HEK293 (cell line): Measurements from ENCODE around the gene FRMD4A.

Experiments used
- CTCF ChIA-PET: fragments of 350-600 bp; formaldehyde crosslinking; extraction: SDS; loops from one replicate; lab custom pipeline; 2021; ENCODE audit warnings: antibody characterized with exemption; lab: Yijun Ruan, JAX
- POLR2A ChIA-PET: fragments of 300-600 bp; formaldehyde crosslinking; extraction: SDS; loops from one replicate; lab custom pipeline; 2020; ENCODE audit warnings: antibody characterized with exemption, inconsistent platforms; lab: Yijun Ruan, JAX
- H3K27ac ChIP-seq: fragments of 200-500 bp; sonication (Bioruptor generic); 2 replicates; pipeline ENCODE4 v1.5.1; 2014; ENCODE audit warnings: low read depth, low read length, control low read depth, inconsistent platforms; ENCODE audit errors: extremely low read depth
- H3K36me3 ChIP-seq, 2 experiments: fragments of 200-500 bp in 1 of 2; sonication (Bioruptor generic) in 1 of 2; 1 replicate in 1 of 2; 2 replicates in 1 of 2; pipeline ENCODE4 v1.5.1; 2014 to 2017; ENCODE audit warnings: inconsistent platforms in 2 of 2, low read length in 2 of 2; ENCODE audit not compliant: control insufficient read depth in 2 of 2, insufficient read depth in 1 of 2
- H3K4me1 ChIP-seq: fragments of 200-500 bp; sonication (Bioruptor generic); 2 replicates; pipeline ENCODE4 v1.5.1; 2014; ENCODE audit warnings: mild to moderate bottlenecking, low read length, inconsistent platforms; ENCODE audit not compliant: control insufficient read depth, insufficient read depth
- H3K4me3 ChIP-seq: 2 replicates; pipeline ENCODE4 v1.5.1; 2011; ENCODE audit warnings: low read depth, mild to moderate bottlenecking, control low read depth, low read length, moderate library complexity
- H3K9me3 ChIP-seq: fragments of 200-500 bp; sonication (Bioruptor generic); 2 replicates; pipeline ENCODE4 v1.5.1; 2014; ENCODE audit warnings: low read depth, low read length, inconsistent platforms; ENCODE audit not compliant: control insufficient read depth, insufficient read depth
- HOXC10 ChIP-seq: sonication (generic); formaldehyde crosslinking; IDR thresholded peaks from 2 replicates; pipeline ENCODE4 v1.8.1; 2023; ENCODE audit warnings: mild to moderate bottlenecking, missing genetic modification reagents
- KLF16 ChIP-seq: fragments of 450-650 bp; formaldehyde crosslinking; IDR thresholded peaks from 2 replicates; pipeline ENCODE4 v1.5.1; 2017; ENCODE audit warnings: missing biosample characterization, missing genetic modification characterization
- KLF9 ChIP-seq: fragments of 450-650 bp; formaldehyde crosslinking; IDR thresholded peaks from 2 replicates; pipeline ENCODE4 v1.5.1; 2016; ENCODE audit warnings: missing biosample characterization, missing genetic modification characterization, low read depth
- MEIS1 ChIP-seq: sonication (generic); formaldehyde crosslinking; IDR thresholded peaks from 2 replicates; pipeline ENCODE4 v1.8.1; 2022; ENCODE audit warnings: missing genetic modification reagents, mild to moderate bottlenecking, borderline replicate concordance
- PRDM10 ChIP-seq: fragments of 450-650 bp; formaldehyde crosslinking; IDR thresholded peaks from 2 replicates; pipeline ENCODE4 v1.5.1; 2016; ENCODE audit warnings: missing biosample characterization, missing genetic modification characterization
- SALL2 ChIP-seq: fragments of 450-650 bp; formaldehyde crosslinking; IDR thresholded peaks from 2 replicates; pipeline ENCODE4 v1.5.0; 2017; ENCODE audit warnings: missing biosample characterization, mild to moderate bottlenecking, missing genetic modification characterization, borderline replicate concordance
- SCRT2 ChIP-seq: fragments of 450-650 bp; formaldehyde crosslinking; IDR thresholded peaks from 2 replicates; pipeline ENCODE4 v1.5.1; 2016; ENCODE audit warnings: missing biosample characterization, missing genetic modification characterization
- ZBTB49 ChIP-seq: fragments of 450-650 bp; formaldehyde crosslinking; IDR thresholded peaks from 2 replicates; pipeline ENCODE4 v1.5.1; 2016; ENCODE audit warnings: missing biosample characterization, missing genetic modification characterization, low read depth
- ZFP3 ChIP-seq: fragments of 450-650 bp; formaldehyde crosslinking; IDR thresholded peaks from 2 replicates; pipeline ENCODE4 v1.5.1; 2016; ENCODE audit warnings: low read depth, missing biosample characterization, missing genetic modification characterization
- ZIC2 ChIP-seq: fragments of 450-650 bp; formaldehyde crosslinking; IDR thresholded peaks from 2 replicates; pipeline ENCODE4 v1.5.1; 2016; ENCODE audit warnings: missing biosample characterization, missing genetic modification characterization
- ZNF112 ChIP-seq: fragments of 450-650 bp; formaldehyde crosslinking; IDR thresholded peaks from 2 replicates; pipeline ENCODE4 v1.5.0; 2017; ENCODE audit warnings: missing biosample characterization, missing genetic modification characterization
- ZNF114 ChIP-seq: fragments of 450-650 bp; formaldehyde crosslinking; IDR thresholded peaks from 2 replicates; pipeline ENCODE4 v1.5.0; 2017; ENCODE audit warnings: missing biosample characterization, missing genetic modification characterization
- ZNF140 ChIP-seq: fragments of 450-650 bp; formaldehyde crosslinking; IDR thresholded peaks from 2 replicates; pipeline ENCODE4 v1.5.1; 2016; ENCODE audit warnings: missing biosample characterization, missing genetic modification characterization
- ZNF26 ChIP-seq: fragments of 450-650 bp; formaldehyde crosslinking; IDR thresholded peaks from 2 replicates; pipeline ENCODE4 v1.5.1; 2016; ENCODE audit warnings: missing biosample characterization, missing genetic modification characterization
- ZNF280D ChIP-seq: fragments of 450-650 bp; formaldehyde crosslinking; IDR thresholded peaks from 2 replicates; pipeline ENCODE4 v1.5.1; 2016; ENCODE audit warnings: missing biosample characterization, missing genetic modification characterization
- ZNF350 ChIP-seq: fragments of 450-650 bp; formaldehyde crosslinking; IDR thresholded peaks from 2 replicates; pipeline ENCODE4 v1.5.0; 2017; ENCODE audit warnings: missing biosample characterization, mild to moderate bottlenecking, missing genetic modification characterization
- ZNF391 ChIP-seq: fragments of 450-650 bp; formaldehyde crosslinking; IDR thresholded peaks from 2 replicates; pipeline ENCODE4 v1.5.1; 2016; ENCODE audit warnings: low read depth, missing biosample characterization, missing genetic modification characterization, borderline replicate concordance
- ZNF488 ChIP-seq: fragments of 450-650 bp; formaldehyde crosslinking; IDR thresholded peaks from 2 replicates; pipeline ENCODE4 v1.5.1; 2016; ENCODE audit warnings: missing biosample characterization, missing genetic modification characterization
- ZNF544 ChIP-seq: fragments of 450-650 bp; formaldehyde crosslinking; IDR thresholded peaks from 2 replicates; pipeline ENCODE4 v1.5.0; 2017; ENCODE audit warnings: missing biosample characterization, missing genetic modification characterization
- ZNF548 ChIP-seq: fragments of 450-650 bp; formaldehyde crosslinking; IDR thresholded peaks from 2 replicates; pipeline ENCODE4 v1.5.1; 2016; ENCODE audit warnings: missing biosample characterization, missing genetic modification characterization
- ZNF600 ChIP-seq: fragments of 450-650 bp; formaldehyde crosslinking; IDR thresholded peaks from 2 replicates; pipeline ENCODE4 v1.5.1; 2016; ENCODE audit warnings: missing biosample characterization, missing genetic modification characterization
- ZNF704 ChIP-seq: fragments of 450-650 bp; formaldehyde crosslinking; IDR thresholded peaks from 2 replicates; pipeline ENCODE4 v1.5.1; 2016; ENCODE audit warnings: missing biosample characterization, missing genetic modification characterization

The FRMD4A gene

GRCh38 chr10:13808556-13809391 lies 522.0 kb downstream of the FRMD4A start:
- Histone ChIP-seq H3K27ac (no peak overlapping the region), H3K36me3 (no peaks in the 10 kb centered on the region), H3K9me3 (no peaks in the 10 kb centered on the region), H3K4me3 (no peak overlapping the region), H3K4me1 (no peaks in the 10 kb centered on the region)
- ChIA-PET CTCF (interaction anchor here (0.8 kb wide), 1 partner anchor 33 kb away, joined by 3 read pairs; no protein-coding TSS in a partner anchor), POLR2A (no interaction called here)
- TF ChIP-seq ZNF600 (tag by site-specific recombination) = no peak
- peak; percentile 91 for TF ChIP-seq PRDM10
- 0 out of 2 replicates have a peak, but pooled peaks have one; percentile 14 for TF ChIP-seq ZIC2 (tag by site-specific recombination)
- no peak for TF ChIP-seq SCRT2
- no peak for TF ChIP-seq SALL2 (tag by site-specific recombination)
- TF ChIP-seq ZFP3 (tag by site-specific recombination) = no peak
- TF ChIP-seq KLF9 (tag by site-specific recombination) = no peak
- no peak for TF ChIP-seq KLF16 (tag by site-specific recombination)
- no peak for TF ChIP-seq ZNF544 (tag by site-specific recombination)
- TF ChIP-seq ZNF704 (tag by site-specific recombination) = no peak

GRCh38 chr10:13806419-13806818 lies 524.3 kb downstream of the FRMD4A start:
- no peak overlapping the region for H3K27ac ChIP-seq
- H3K4me1 ChIP-seq = peaks cover 12% of the 10 kb centered on the region
- H3K4me3 ChIP-seq = no peak overlapping the region
- no peaks in the 10 kb centered on the region for H3K36me3 ChIP-seq
- ChIA-PET POLR2A (no interaction called here), CTCF (no interaction called here)
- no peaks in the 10 kb centered on the region for H3K9me3 ChIP-seq
- TF ChIP-seq ZNF112 (no peak), ZNF280D (tag by site-specific recombination) (no peak), ZNF350 (tag by site-specific recombination) (no peak), HOXC10 (CRISPR knock-in tag) (no peak), ZNF488 (no peak), ZNF140 (tag by site-specific recombination) (no peak), ZNF391 (tag by site-specific recombination) (no peak), ZNF548 (tag by site-specific recombination) (no peak), ZNF26 (no peak), ZNF114 (tag by site-specific recombination) (no peak), ZBTB49 (tag by site-specific recombination) (no peak), MEIS1 (no peak)
